ENCODE measurements around the gene FEM1C. TPM values are rescaled to one million over a fixed set of nuclear protein-coding genes. Genes with fewer than 3 reads are reported as not detected.

Gene FEM1C
- polyA plus RNA-seq, 1 donor (not counting 4 experiments of a cell fraction or from before 2014, with no cell fraction given): 11.9 TPM

GRCh38 chr5:115470921-115471320 lies 73.7 kb downstream of the FEM1C start:
- TF ChIP-seq EZH2 (IDR thresholded peaks at IDR 0.05; ENCODE audit: low read length) (no peak), CTCF (optimal IDR thresholded peaks at IDR 0.05 in 1 of 3, IDR thresholded peaks at IDR 0.05 in 1 of 3, conservative IDR thresholded peaks at IDR 0.05 in 1 of 3; ENCODE audit: extremely low read depth in 1 of 3, insufficient read depth in 2 of 3, low read length in 3 of 3) (no peak)
- DNase-seq (ENCODE audit: low read depth, low spot score): no peak
- dilution Hi-C loops (cut with MboI; ENCODE audit: extremely low pct_ligation_motif_present, low sequenced_read_pairs): no loop called here

More at GRCh38 chr5:115470921-115471320, 73.7 kb downstream of the FEM1C start:
- Histone ChIP-seq H3K9me1 (ENCODE audit: control insufficient read depth, extremely low read depth, insufficient read depth, low read length) (no peaks in the 10 kb centered on the region), H3K4me3 (ENCODE audit: control insufficient read depth in 2 of 3, extremely low read depth in 1 of 3, insufficient read depth in 2 of 3, low read depth in 1 of 3, low read length in 3 of 3) (no peak overlapping the region), H3K9ac (ENCODE audit: control insufficient read depth, extremely low read depth, insufficient read depth, low read length) (no peak overlapping the region), H3K79me2 (ENCODE audit: control insufficient read depth, insufficient read depth, low read length) (no peaks in the 10 kb centered on the region), H2AFZ (ENCODE audit: control insufficient read depth, low read length) (no peak overlapping the region), H3K27ac (ENCODE audit: control insufficient read depth, insufficient read depth, low read length) (no peak overlapping the region), H3K9me3 (ENCODE audit: control insufficient read depth, low read depth, low read length) (no peaks in the 10 kb centered on the region), H3K27me3 (ENCODE audit: control insufficient read depth, extremely low read depth, insufficient read depth, low read length) (no peaks in the 10 kb centered on the region), H4K20me1 (ENCODE audit: control insufficient read depth, extremely low read depth, insufficient read depth, low read length) (no peaks in the 10 kb centered on the region), H3K4me2 (ENCODE audit: control insufficient read depth, extremely low read depth, insufficient read depth, low read depth, low read length) (no peak overlapping the region), H3K36me3 (ENCODE audit: control insufficient read depth in 2 of 2, extremely low read depth in 1 of 2, insufficient read depth in 2 of 2, low read length in 2 of 2) (no peaks in the 10 kb centered on the region), H3K4me1 (ENCODE audit: control insufficient read depth, extremely low read depth, insufficient read depth, low read length) (no peaks in the 10 kb centered on the region)
- FAIRE-seq: no peak

Small RNAs within 50 kb of the gene (small RNA-seq; reads per million reads assigned to genes)
- gene AC008628.1 (ENCODE audit: insufficient read length in 3 of 3, low read depth in 3 of 3, low replicate concordance in 1 of 3) (0 reads per million in 3 experiments), gene AC008628.2 (ENCODE audit: insufficient read length in 3 of 3, low read depth in 3 of 3, low replicate concordance in 1 of 3) (0 reads per million in 3 experiments)

Other genes starting within 250 kb of the FEM1C start
- gene CCDC112, start 248.1 kb downstream of the FEM1C start, polyA plus RNA-seq: 2.1 to 4.0 TPM (median 3.0 TPM) in 3 replicates
- 0.06 TPM in 1 of 3 replicates, not detected in the others for gene TICAM2, start 57.7 kb upstream of the FEM1C start, polyA plus RNA-seq
- 38.2 to 77.9 TPM (median 58.8 TPM) in 3 replicates for gene TMED7, start 81.3 kb upstream of the FEM1C start, polyA plus RNA-seq